BE2C (cell line): ENCODE measurements around the gene RASA1.

Source experiments
- DNase-seq: peaks from one replicate; pipeline ENCODE4 v3.0.0-alpha.2; 2020
- H3K27me3 ChIP-seq: fragments of 250-450 bp; sonication (Bioruptor Pico); 2 replicates; pipeline ENCODE4 v1.5.1; 2020; ENCODE audit warnings: mild to moderate bottlenecking
- H3K36me3 ChIP-seq: fragments of 250-450 bp; sonication (Bioruptor Pico); 2 replicates; pipeline ENCODE4 v1.5.1; 2020; ENCODE audit warnings: mild to moderate bottlenecking
- H3K4me1 ChIP-seq: fragments of 250-450 bp; sonication (Bioruptor Pico); 2 replicates; pipeline ENCODE4 v1.5.1; 2020
- H3K4me3 ChIP-seq: 2 replicates; pipeline ENCODE4 v1.5.1; 2011; ENCODE audit warnings: low read depth, low read length
- H3K9me3 ChIP-seq: fragments of 250-450 bp; sonication (Bioruptor Pico); 2 replicates; pipeline ENCODE4 v1.5.1; 2020
- TF ChIP-seq, protein P1 (sequence below): IDR thresholded peaks from 2 replicates; pipeline ENCODE4 v1.5.1; 2012; ENCODE audit warnings: mild to moderate bottlenecking, low read depth, low read length

The RASA1 gene

DNA sequence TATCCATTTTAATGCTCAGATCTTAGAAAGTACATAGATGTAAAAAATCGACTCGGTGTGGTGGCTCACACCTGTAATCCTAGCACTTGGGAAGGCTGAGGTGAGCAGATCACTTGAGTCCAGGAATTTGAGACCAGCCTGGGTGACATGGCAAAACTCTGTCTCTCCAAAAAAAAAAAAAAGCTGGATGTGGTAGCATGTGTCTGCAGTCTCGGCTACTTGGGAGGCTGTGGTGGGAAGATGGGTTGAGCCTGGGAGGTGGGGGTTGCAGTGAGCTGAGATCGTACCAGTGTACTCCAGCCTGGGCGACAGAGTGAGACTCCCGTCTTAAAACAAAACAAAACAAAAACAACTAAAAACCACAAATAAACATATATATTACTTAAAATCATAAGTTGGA is 61.4 kb downstream of the RASA1 start:
- DNase-seq, result no peak
- Histone ChIP-seq H3K4me3 (no peak overlapping the region), H3K4me1 (peaks cover 3% of the 10 kb centered on the region; the same call in 1 of the 2 replicates), H3K9me3 (no peaks in the 10 kb centered on the region), H3K27me3 (no peaks in the 10 kb centered on the region), H3K36me3 (no peaks in the 10 kb centered on the region)
- TF ChIP-seq, protein P1, sequence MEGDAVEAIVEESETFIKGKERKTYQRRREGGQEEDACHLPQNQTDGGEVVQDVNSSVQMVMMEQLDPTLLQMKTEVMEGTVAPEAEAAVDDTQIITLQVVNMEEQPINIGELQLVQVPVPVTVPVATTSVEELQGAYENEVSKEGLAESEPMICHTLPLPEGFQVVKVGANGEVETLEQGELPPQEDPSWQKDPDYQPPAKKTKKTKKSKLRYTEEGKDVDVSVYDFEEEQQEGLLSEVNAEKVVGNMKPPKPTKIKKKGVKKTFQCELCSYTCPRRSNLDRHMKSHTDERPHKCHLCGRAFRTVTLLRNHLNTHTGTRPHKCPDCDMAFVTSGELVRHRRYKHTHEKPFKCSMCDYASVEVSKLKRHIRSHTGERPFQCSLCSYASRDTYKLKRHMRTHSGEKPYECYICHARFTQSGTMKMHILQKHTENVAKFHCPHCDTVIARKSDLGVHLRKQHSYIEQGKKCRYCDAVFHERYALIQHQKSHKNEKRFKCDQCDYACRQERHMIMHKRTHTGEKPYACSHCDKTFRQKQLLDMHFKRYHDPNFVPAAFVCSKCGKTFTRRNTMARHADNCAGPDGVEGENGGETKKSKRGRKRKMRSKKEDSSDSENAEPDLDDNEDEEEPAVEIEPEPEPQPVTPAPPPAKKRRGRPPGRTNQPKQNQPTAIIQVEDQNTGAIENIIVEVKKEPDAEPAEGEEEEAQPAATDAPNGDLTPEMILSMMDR, result no peak

DNA sequence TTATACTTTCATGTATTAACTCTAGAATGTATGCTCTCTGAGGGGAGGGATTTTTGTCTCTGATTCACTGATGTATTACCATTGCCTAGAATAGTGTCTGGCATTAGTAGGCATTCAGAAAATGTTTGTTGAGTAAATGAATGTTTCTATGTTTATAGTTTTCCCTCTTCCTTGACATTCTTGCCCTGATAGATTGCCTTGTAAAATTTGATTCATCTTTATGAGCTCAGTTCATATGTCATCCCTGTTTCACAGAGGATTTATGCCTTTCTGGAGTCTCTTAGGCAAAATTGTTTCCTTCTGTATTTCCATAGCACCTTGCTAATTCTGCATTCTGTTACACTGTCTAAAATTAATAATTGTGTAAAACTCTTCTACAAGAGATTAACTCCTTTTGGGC is 72.3 kb downstream of the RASA1 start:
- H3K4me3 ChIP-seq, result no peak overlapping the region
- TF ChIP-seq, protein P1, result no peak
- H3K4me1 ChIP-seq, result peaks cover 9% of the 10 kb centered on the region
- H3K36me3 ChIP-seq, result peaks cover 9% of the 10 kb centered on the region
- DNase-seq, result no peak
- no peaks in the 10 kb centered on the region for H3K27me3 ChIP-seq
- H3K9me3 ChIP-seq, result no peaks in the 10 kb centered on the region

DNA sequence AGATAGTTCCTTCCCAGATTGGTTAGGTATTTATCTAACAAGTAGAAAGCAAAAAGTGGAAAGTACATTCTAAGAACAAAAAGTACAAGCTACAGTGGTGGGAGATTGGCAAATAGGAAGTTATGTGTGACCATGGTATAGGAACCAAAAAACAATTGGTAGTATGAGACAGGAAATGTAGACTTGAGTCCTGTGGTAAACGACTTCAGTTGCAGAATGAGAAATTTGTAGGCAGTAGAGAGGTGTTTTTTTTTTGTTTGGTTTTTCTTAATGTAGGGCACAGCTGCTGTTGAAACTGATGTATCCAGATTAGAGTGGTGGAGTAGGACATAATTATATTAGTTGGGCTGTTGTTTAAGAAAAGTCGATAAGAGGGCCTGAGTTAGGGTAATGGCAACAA is 73.0 kb downstream of the RASA1 start:
- TF ChIP-seq, protein P1, result no peak
- Histone ChIP-seq H3K4me1 (peaks cover 9% of the 10 kb centered on the region), H3K36me3 (peaks cover 9% of the 10 kb centered on the region), H3K4me3 (no peak overlapping the region), H3K9me3 (no peaks in the 10 kb centered on the region), H3K27me3 (no peaks in the 10 kb centered on the region)
- DNase-seq, result no peak

DNA sequence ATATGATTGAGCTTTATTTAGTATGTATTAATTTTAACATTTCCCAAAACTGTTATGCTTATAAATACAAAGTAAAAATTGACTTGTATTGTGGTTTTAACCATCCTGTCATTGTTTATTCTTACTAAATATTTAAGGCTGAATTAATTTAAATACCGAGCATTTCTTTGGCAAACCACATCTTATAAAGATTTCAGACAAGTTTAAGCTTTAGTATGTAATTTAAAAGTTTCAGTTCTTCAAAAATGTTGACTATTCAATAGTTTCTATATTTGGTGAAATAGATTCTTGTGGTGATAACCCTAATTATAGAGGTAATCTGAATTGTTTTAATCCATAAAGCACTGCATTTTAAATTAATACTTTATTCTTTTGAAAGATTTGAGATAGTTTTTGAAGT is 79.6 kb downstream of the RASA1 start:
- no peak for DNase-seq
- Histone ChIP-seq H3K9me3 (no peaks in the 10 kb centered on the region), H3K4me3 (no peak overlapping the region), H3K27me3 (no peaks in the 10 kb centered on the region), H3K4me1 (peaks cover 3% of the 10 kb centered on the region; the same call in 1 of the 2 replicates), H3K36me3 (no peaks in the 10 kb centered on the region; the same call in 1 of the 2 replicates)
- TF ChIP-seq, protein P1, result no peak

DNA sequence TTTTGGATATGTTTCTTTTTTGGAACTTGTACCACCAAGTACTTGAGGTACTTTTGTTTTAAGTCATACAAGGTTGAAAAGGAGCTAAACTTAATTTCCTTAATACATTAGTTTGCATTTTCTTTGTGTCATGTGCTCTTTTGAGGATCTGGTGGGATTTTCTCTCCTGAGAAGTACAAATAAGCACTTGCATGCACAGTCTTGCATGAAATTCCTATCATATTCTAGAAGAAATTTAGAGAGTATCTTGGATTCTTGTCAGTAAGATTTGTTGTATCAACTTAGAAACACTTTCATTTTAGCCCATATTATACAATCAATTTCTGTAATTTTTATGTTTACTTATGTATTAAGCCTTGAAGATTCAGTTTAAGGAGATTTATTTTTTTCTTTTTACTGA is 80.2 kb downstream of the RASA1 start:
- DNase-seq, result no peak
- H3K4me3 ChIP-seq, result no peak overlapping the region
- peaks cover 3% of the 10 kb centered on the region; the same call in 1 of the 2 replicates for H3K4me1 ChIP-seq
- no peaks in the 10 kb centered on the region for H3K27me3 ChIP-seq
- H3K9me3 ChIP-seq, result no peaks in the 10 kb centered on the region
- TF ChIP-seq, protein P1, result no peak
- H3K36me3 ChIP-seq, result no peaks in the 10 kb centered on the region

DNA sequence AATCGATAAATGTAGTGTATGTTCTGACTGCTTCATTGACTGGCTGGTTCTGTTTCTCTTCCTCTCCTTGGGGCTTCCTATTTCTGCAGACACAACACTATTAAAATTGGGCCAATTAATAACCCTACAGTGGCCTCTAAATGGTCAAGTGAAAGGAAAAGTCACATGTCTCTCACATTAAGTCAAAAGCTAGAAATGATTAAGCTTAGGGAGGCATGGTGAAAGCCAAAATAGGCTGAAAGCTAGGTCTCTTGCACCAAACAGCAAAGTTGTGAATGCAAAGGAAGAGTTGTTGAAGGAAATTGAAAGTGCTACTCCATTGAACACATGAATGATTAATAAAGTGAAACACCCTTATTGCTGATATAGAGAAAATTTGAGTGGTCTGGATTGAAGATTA is 86.8 kb downstream of the RASA1 start:
- Histone ChIP-seq H3K27me3 (no peaks in the 10 kb centered on the region), H3K36me3 (peaks cover 11% of the 10 kb centered on the region; the same call in 1 of the 2 replicates), H3K9me3 (no peaks in the 10 kb centered on the region), H3K4me3 (no peak overlapping the region), H3K4me1 (no peaks in the 10 kb centered on the region)
- DNase-seq, result no peak
- TF ChIP-seq, protein P1, result no peak
